ENCODE measurements around the gene BRINP1. TPM values are rescaled to one million over a fixed set of nuclear protein-coding genes. Genes with fewer than 3 reads are reported as not detected.

BRINP1 gene
- total RNA-seq, 1 donor from 2014 or later, result 0.66 TPM

GRCh38 chr9:119400606-119401005 is 31.4 kb upstream of the BRINP1 start:
- H3K4me1 ChIP-seq, result no peaks in the 10 kb centered on the region
- TF ChIP-seq, protein P1, sequence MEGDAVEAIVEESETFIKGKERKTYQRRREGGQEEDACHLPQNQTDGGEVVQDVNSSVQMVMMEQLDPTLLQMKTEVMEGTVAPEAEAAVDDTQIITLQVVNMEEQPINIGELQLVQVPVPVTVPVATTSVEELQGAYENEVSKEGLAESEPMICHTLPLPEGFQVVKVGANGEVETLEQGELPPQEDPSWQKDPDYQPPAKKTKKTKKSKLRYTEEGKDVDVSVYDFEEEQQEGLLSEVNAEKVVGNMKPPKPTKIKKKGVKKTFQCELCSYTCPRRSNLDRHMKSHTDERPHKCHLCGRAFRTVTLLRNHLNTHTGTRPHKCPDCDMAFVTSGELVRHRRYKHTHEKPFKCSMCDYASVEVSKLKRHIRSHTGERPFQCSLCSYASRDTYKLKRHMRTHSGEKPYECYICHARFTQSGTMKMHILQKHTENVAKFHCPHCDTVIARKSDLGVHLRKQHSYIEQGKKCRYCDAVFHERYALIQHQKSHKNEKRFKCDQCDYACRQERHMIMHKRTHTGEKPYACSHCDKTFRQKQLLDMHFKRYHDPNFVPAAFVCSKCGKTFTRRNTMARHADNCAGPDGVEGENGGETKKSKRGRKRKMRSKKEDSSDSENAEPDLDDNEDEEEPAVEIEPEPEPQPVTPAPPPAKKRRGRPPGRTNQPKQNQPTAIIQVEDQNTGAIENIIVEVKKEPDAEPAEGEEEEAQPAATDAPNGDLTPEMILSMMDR (IDR thresholded peaks at IDR 0.05; ENCODE audit: borderline replicate concordance), result no peak
- intact Hi-C loops (cut with micrococcal nuclease), result no loop called here
- peaks cover 3% of the 10 kb centered on the region for H3K27me3 ChIP-seq (ENCODE audit: low read depth)
- no peaks in the 10 kb centered on the region for H3K36me3 ChIP-seq
- DNase-seq, result no peak
- H3K27ac ChIP-seq (replicated peaks), result no peak overlapping the region
- H3K9me3 ChIP-seq (replicated peaks), result no peaks in the 10 kb centered on the region
- no peak overlapping the region for H3K4me3 ChIP-seq

- no peak for DNase-seq
- no peaks in the 10 kb centered on the region for H3K9me3 ChIP-seq (replicated peaks)
- H3K4me3 ChIP-seq, result no peak overlapping the region
- intact Hi-C loops (cut with micrococcal nuclease), result no loop called here
- no peaks in the 10 kb centered on the region for H3K36me3 ChIP-seq
- H3K4me1 ChIP-seq, result no peaks in the 10 kb centered on the region
- TF ChIP-seq, protein P1 (IDR thresholded peaks at IDR 0.05; ENCODE audit: borderline replicate concordance), result no peak
- H3K27me3 ChIP-seq (ENCODE audit: low read depth), result peaks cover 3% of the 10 kb centered on the region
- no peak overlapping the region for H3K27ac ChIP-seq (replicated peaks)
Observed at GRCh38 chr9:119398350-119398749, 29.1 kb upstream of the BRINP1 start.

DNA sequence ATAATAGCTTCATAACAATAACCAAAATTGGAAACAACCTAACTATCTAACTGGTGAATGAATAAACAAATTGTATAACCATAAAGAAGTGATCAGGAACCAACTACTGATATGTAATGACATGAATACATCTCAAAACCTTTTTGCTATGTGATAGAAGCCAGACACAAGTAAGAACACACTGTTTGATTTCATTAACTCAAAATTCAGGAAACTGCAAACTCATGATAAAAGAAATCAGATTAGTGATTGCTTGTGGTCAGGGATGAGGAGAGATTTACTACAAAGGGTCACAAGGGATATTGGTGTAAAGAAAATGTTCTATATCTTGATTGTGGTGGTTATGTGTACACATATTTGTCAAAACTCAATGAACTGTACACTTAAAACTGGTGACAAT is 22.6 kb upstream of the BRINP1 start:
- no peak overlapping the region for H3K27ac ChIP-seq (replicated peaks)
- no peak overlapping the region for H3K4me3 ChIP-seq
- peaks cover 4% of the 10 kb centered on the region for H3K9me3 ChIP-seq (replicated peaks)
- TF ChIP-seq, protein P1 (IDR thresholded peaks at IDR 0.05; ENCODE audit: borderline replicate concordance), result no peak
- intact Hi-C loops (cut with micrococcal nuclease), result no loop called here
- H3K36me3 ChIP-seq, result no peaks in the 10 kb centered on the region
- H3K4me1 ChIP-seq, result no peaks in the 10 kb centered on the region
- H3K27me3 ChIP-seq (ENCODE audit: low read depth), result no peaks in the 10 kb centered on the region
- DNase-seq, result no peak

GRCh38 chr9:119375892-119376291 is 6.7 kb upstream of the BRINP1 start:
- Histone ChIP-seq H3K9me3 (replicated peaks) (no peaks in the 10 kb centered on the region), H3K27me3 (ENCODE audit: low read depth) (peaks cover 48% of the 10 kb centered on the region), H3K4me3 (no peak overlapping the region), H3K27ac (replicated peaks) (no peak overlapping the region), H3K36me3 (no peaks in the 10 kb centered on the region), H3K4me1 (no peaks in the 10 kb centered on the region)
- DNase-seq, result no peak
- intact Hi-C loops (cut with micrococcal nuclease), result no loop called here
- TF ChIP-seq, protein P1 (IDR thresholded peaks at IDR 0.05; ENCODE audit: borderline replicate concordance), result peak; percentile 47

DNA sequence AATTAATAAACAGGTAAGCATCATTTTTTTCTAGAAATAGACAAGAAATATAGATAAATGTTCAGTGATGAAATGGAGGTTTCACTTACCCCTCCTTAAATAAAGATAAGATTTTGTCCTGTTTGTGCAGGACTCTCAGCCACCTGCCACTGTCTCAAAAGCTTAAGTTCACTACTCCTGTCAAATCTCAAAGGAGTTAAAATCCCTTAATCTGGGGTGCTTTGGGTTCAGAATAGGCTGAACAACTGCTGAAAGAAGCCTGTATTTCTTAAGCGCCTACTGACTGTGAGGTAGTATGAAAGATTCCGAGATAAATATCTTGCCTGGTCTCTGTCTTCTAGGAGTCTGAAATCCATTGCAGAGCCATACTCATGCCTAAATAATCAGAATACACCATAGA is 3.7 kb upstream of the BRINP1 start:
- TF ChIP-seq, protein P1 (IDR thresholded peaks at IDR 0.05; ENCODE audit: borderline replicate concordance), result no peak
- intact Hi-C loops (cut with micrococcal nuclease), result no loop called here
- Histone ChIP-seq H3K27ac (replicated peaks) (no peak overlapping the region), H3K9me3 (replicated peaks) (no peaks in the 10 kb centered on the region), H3K4me3 (no peak overlapping the region), H3K27me3 (ENCODE audit: low read depth) (peaks cover 69% of the 10 kb centered on the region), H3K4me1 (peaks cover 13% of the 10 kb centered on the region), H3K36me3 (no peaks in the 10 kb centered on the region)
- DNase-seq, result no peak

DNA sequence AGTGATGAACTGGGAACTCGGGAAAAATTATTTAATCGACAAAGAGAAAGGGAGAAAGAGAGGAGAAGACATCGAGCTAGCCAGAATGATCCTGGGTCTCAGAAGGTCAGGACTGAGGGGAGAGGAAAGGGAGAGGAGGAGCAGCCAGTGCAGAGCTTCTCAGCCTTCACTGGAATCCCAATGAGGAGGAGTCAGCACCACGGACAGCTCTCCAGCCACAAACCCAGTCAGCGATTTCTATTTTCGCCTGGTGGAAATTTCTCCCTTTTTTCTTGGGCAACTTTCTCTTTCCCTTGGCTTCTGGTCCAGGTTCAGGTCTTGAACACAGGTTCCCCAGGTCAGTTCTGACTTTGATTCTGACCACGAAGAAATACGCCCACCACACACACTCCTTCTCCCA is 1.6 kb upstream of the BRINP1 start:
- H3K9me3 ChIP-seq (replicated peaks), result no peaks in the 10 kb centered on the region
- DNase-seq, result peak; percentile 33
- peaks cover 13% of the 10 kb centered on the region for H3K4me1 ChIP-seq
- H3K27ac ChIP-seq (replicated peaks), result no peak overlapping the region
- TF ChIP-seq, protein P1 (IDR thresholded peaks at IDR 0.05; ENCODE audit: borderline replicate concordance), result no peak
- no peak overlapping the region for H3K4me3 ChIP-seq
- H3K27me3 ChIP-seq (ENCODE audit: low read depth), result peaks cover 72% of the 10 kb centered on the region
- no peaks in the 10 kb centered on the region for H3K36me3 ChIP-seq
- intact Hi-C loops (cut with micrococcal nuclease), result no loop called here
